MM.1S (cell line): ENCODE results near the gene ST6GALNAC2.
"Not testable (repeated sequence)": the region's sequence is repeated elsewhere in the genome, so short reads cannot be mapped to it uniquely, and the experiment has no call there.

Experiments
- DNase-seq: peaks from one replicate; pipeline ENCODE4 v3.0.0-alpha.2; 2015
- H2AFZ ChIP-seq: fragments of 300-600 bp; sonication (generic); 2 replicates; pipeline ENCODE4 v1.6.0; 2016; ENCODE audit warnings: antibody characterized with exemption, low read length
- H3F3A ChIP-seq: fragments of 300-600 bp; sonication (generic); 2 replicates; pipeline ENCODE4 v1.6.1; 2016; ENCODE audit warnings: mild to moderate bottlenecking, antibody characterized with exemption, low read length, moderate library complexity, mixed read lengths; ENCODE audit not compliant: insufficient read depth
- H3K27ac ChIP-seq: fragments of 300-600 bp; sonication (generic); 2 replicates; pipeline ENCODE4 v1.5.1; 2016; ENCODE audit warnings: mild to moderate bottlenecking, low read length
- H3K27me3 ChIP-seq: fragments of 300-600 bp; sonication (generic); replicated peaks from 2 replicates; pipeline ENCODE4 v1.6.0; 2016; ENCODE audit warnings: low read length; ENCODE audit not compliant: insufficient read depth
- H3K36me3 ChIP-seq: fragments of 300-600 bp; sonication (generic); replicated peaks from 2 replicates; pipeline ENCODE4 v1.6.1; 2016; ENCODE audit warnings: mild to moderate bottlenecking, low read length, mixed read lengths; ENCODE audit not compliant: insufficient read depth
- H3K4me1 ChIP-seq: fragments of 300-600 bp; sonication (generic); 2 replicates; pipeline ENCODE4 v1.6.1; 2016; ENCODE audit warnings: low read length, mixed read lengths
- H3K4me2 ChIP-seq: fragments of 300-600 bp; sonication (generic); 2 replicates; pipeline ENCODE4 v1.6.0; 2016; ENCODE audit warnings: low read depth, low read length
- H3K4me3 ChIP-seq: fragments of 300-600 bp; sonication (generic); 2 replicates; pipeline ENCODE4 v1.5.1; 2016; ENCODE audit warnings: low read length, mixed read lengths
- H3K79me2 ChIP-seq: fragments of 300-600 bp; sonication (generic); 2 replicates; pipeline ENCODE4 v1.6.1; 2016; ENCODE audit warnings: mixed run types, low read length, mixed read lengths
- H3K9ac ChIP-seq: fragments of 300-600 bp; sonication (generic); 2 replicates; pipeline ENCODE4 v1.6.1; 2016; ENCODE audit warnings: low read length, mixed read lengths
- H3K9me2 ChIP-seq: fragments of 300-600 bp; sonication (generic); replicated peaks from 2 replicates; pipeline ENCODE4 v1.6.1; 2016; ENCODE audit warnings: mild to moderate bottlenecking, low read length, mixed read lengths; ENCODE audit not compliant: insufficient read depth
- H3K9me3 ChIP-seq: fragments of 300-600 bp; sonication (generic); replicated peaks from 2 replicates; pipeline ENCODE4 v1.6.1; 2016; ENCODE audit warnings: mild to moderate bottlenecking, low read length, mixed read lengths; ENCODE audit not compliant: insufficient read depth
- H4K20me1 ChIP-seq: fragments of 300-600 bp; sonication (generic); 2 replicates; pipeline ENCODE4 v1.6.1; 2016; ENCODE audit warnings: mild to moderate bottlenecking, low read length, moderate library complexity, mixed read lengths; ENCODE audit not compliant: insufficient read depth
- EZH2 ChIP-seq: fragments of 300-600 bp; sonication (generic); optimal IDR thresholded peaks from 2 replicates; pipeline ENCODE3; 2017; ENCODE audit warnings: low read depth, mild to moderate bottlenecking, antibody characterized with exemption, low read length, mixed read lengths
- EZH2phosphoT487 ChIP-seq: fragments of 300-600 bp; sonication (generic); IDR thresholded peaks from 2 replicates; pipeline ENCODE4 v1.6.1; 2018; ENCODE audit warnings: antibody characterized with exemption, low read length
- TF ChIP-seq, protein P1 (sequence below): fragments of 300-600 bp; sonication (generic); IDR thresholded peaks from 2 replicates; pipeline ENCODE4 v1.5.1; 2016; ENCODE audit warnings: antibody characterized with exemption, low read length, mixed read lengths

ST6GALNAC2 gene

GRCh38 chr17:76525513-76525833 is 60.2 kb downstream of the ST6GALNAC2 start:
- H3K36me3 ChIP-seq, H3K4me3 ChIP-seq, H3F3A ChIP-seq, H3K9me3 ChIP-seq, H3K27ac ChIP-seq, H3K4me1 ChIP-seq, H3K9ac ChIP-seq, DNase-seq, H3K4me2 ChIP-seq, H4K20me1 ChIP-seq, H3K9me2 ChIP-seq, H2AFZ ChIP-seq, H3K79me2 ChIP-seq: not testable (repeated sequence)
- peaks cover 64% of the 10 kb centered on the region for H3K27me3 ChIP-seq

DNA sequence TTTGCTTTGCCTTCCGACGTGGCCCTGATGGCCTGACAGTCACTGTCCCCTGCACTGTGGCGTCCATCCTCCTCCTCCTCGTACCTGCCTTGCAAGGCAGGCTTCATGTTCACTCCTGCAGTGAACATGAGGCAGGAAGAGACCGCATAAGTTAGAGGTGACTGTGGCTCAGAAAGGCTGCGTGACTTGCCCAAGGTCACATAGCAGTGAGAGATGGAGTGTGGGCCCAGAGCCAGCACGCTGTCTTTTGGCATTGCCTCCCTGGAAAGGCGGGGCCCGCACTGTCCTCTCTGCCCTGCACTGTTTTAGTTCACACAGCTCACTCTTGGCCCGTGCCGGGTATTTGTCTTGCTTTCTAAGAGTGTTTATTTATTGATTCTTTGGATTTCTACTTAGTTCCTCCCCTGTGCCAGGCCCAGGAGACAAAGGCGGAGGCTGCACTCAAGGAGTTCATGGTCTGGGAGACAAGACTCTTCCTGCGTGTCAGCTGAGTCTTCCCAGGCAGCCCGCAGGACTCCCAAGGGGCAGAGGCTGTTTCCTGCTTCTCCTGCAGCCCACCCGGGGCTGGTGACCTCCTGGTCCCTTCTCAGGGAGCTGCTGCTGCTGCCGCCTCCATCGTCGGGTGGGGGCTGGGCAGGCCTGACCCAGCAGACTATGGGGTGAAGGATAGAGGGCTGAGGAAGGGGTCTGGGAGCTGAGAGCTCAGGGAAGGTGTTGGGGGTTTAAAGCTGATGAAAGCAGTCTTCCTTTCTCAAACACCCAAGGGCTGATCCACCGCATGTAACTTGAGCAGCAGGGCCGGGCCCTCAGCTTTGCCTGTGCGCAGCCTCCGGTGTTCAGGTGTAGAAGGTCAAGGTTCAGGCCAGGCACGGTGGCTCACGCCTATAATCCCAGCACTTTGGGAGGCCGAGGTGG is 60.8 kb downstream of the ST6GALNAC2 start:
- peaks cover 5% of the 10 kb centered on the region; the same call in 1 of the 2 replicates for H3K4me1 ChIP-seq
- TF ChIP-seq, protein P1, sequence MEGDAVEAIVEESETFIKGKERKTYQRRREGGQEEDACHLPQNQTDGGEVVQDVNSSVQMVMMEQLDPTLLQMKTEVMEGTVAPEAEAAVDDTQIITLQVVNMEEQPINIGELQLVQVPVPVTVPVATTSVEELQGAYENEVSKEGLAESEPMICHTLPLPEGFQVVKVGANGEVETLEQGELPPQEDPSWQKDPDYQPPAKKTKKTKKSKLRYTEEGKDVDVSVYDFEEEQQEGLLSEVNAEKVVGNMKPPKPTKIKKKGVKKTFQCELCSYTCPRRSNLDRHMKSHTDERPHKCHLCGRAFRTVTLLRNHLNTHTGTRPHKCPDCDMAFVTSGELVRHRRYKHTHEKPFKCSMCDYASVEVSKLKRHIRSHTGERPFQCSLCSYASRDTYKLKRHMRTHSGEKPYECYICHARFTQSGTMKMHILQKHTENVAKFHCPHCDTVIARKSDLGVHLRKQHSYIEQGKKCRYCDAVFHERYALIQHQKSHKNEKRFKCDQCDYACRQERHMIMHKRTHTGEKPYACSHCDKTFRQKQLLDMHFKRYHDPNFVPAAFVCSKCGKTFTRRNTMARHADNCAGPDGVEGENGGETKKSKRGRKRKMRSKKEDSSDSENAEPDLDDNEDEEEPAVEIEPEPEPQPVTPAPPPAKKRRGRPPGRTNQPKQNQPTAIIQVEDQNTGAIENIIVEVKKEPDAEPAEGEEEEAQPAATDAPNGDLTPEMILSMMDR = no peak
- no peak for TF ChIP-seq EZH2
- TF ChIP-seq EZH2phosphoT487 = no peak
- no peak overlapping the region for H3K9ac ChIP-seq
- H3K79me2 ChIP-seq = no peaks in the 10 kb centered on the region
- no peaks in the 10 kb centered on the region for H3K36me3 ChIP-seq
- no peak overlapping the region for H3K4me2 ChIP-seq
- no peaks in the 10 kb centered on the region for H3K9me2 ChIP-seq
- H3F3A ChIP-seq = no peaks in the 10 kb centered on the region
- H2AFZ ChIP-seq = no peak overlapping the region
- peaks cover 65% of the 10 kb centered on the region for H3K27me3 ChIP-seq
- no peak overlapping the region for H3K4me3 ChIP-seq
- H3K27ac ChIP-seq = no peak overlapping the region
- DNase-seq = no peak
- no peaks in the 10 kb centered on the region for H4K20me1 ChIP-seq
- H3K9me3 ChIP-seq = no peaks in the 10 kb centered on the region

GRCh38 chr17:76523084-76524037 is 62.3 kb downstream of the ST6GALNAC2 start:
- Histone ChIP-seq H3K9ac (no peak overlapping the region), H3K9me2 (no peaks in the 10 kb centered on the region), H3K4me2 (peak overlapping the region; percentile 67)

GRCh38 chr17:76521683-76522082 is 64.0 kb downstream of the ST6GALNAC2 start:
- H3K79me2 ChIP-seq, H3K9me3 ChIP-seq: not testable (repeated sequence)

More at GRCh38 chr17:76523084-76524037, 62.3 kb downstream of the ST6GALNAC2 start:
- no peaks in the 10 kb centered on the region for H4K20me1 ChIP-seq
- H3K4me3 ChIP-seq = no peak overlapping the region
- TF ChIP-seq, protein P1 = peak; percentile 98
- TF ChIP-seq EZH2 (no peak), EZH2phosphoT487 (no peak)
- H3K36me3 ChIP-seq = no peaks in the 10 kb centered on the region
- no peaks in the 10 kb centered on the region for H3F3A ChIP-seq
- peaks cover 5% of the 10 kb centered on the region; the same call in 1 of the 2 replicates for H3K4me1 ChIP-seq
- H3K9me3 ChIP-seq = no peaks in the 10 kb centered on the region
- 0 out of 2 replicates have a peak overlapping the region, but pooled peaks have one; percentile 40 for H2AFZ ChIP-seq
- peak; percentile 76 for DNase-seq
- H3K27me3 ChIP-seq = peaks cover 67% of the 10 kb centered on the region
- H3K79me2 ChIP-seq = no peaks in the 10 kb centered on the region
- H3K27ac ChIP-seq = no peak overlapping the region

More at GRCh38 chr17:76521683-76522082, 64.0 kb downstream of the ST6GALNAC2 start:
- not testable (repeated sequence) for H3K4me3 ChIP-seq, H3K9ac ChIP-seq, H3K4me2 ChIP-seq, DNase-seq, H4K20me1 ChIP-seq, H3F3A ChIP-seq, H3K4me1 ChIP-seq, H2AFZ ChIP-seq, H3K27ac ChIP-seq, H3K9me2 ChIP-seq, H3K36me3 ChIP-seq
- H3K27me3 ChIP-seq = peaks cover 57% of the 10 kb centered on the region
